Liver (tissue), 9 donors: ENCODE measurements around the gene CCNI2. TPM values are rescaled to one million over a fixed set of nuclear protein-coding genes. Genes with fewer than 3 reads are reported as not detected.

Experiments used
- DNase-seq: peaks from one replicate; pipeline ENCODE4 v3.0.0-alpha.2; 2017; ENCODE audit warnings: low spot score
- H3K27ac ChIP-seq, 2 donors: one replicate each; pipeline ENCODE4 v1.7.0; 2013; ENCODE audit warnings: inconsistent platforms in 2 of 2, low read length in 2 of 2, control low read depth in 1 of 2, low read depth in 1 of 2, mild to moderate bottlenecking in 1 of 2
- H3K27me3 ChIP-seq, 4 donors: one replicate each; pipeline versions ENCODE4 v1.6.1 to v1.7.0; 2013; ENCODE audit warnings: low read length in 3 of 4, inconsistent platforms in 1 of 4, mild to moderate bottlenecking in 1 of 4, moderate library complexity in 1 of 4; ENCODE audit not compliant: control insufficient read depth in 4 of 4, insufficient read depth in 4 of 4
- H3K36me3 ChIP-seq, 4 donors: one replicate each; pipeline versions ENCODE4 v1.6.1 to v1.7.0; 2013; ENCODE audit warnings: low read length in 3 of 4, mild to moderate bottlenecking in 3 of 4, low read depth in 1 of 4, moderate library complexity in 1 of 4; ENCODE audit not compliant: control insufficient read depth in 4 of 4, insufficient read depth in 3 of 4
- H3K4me1 ChIP-seq, 4 donors: one replicate each; pipeline versions ENCODE4 v1.6.1 to v1.7.0; 2013; ENCODE audit warnings: low read length in 3 of 4, mild to moderate bottlenecking in 3 of 4, moderate library complexity in 1 of 4; ENCODE audit not compliant: control insufficient read depth in 4 of 4, insufficient read depth in 4 of 4
- H3K4me3 ChIP-seq, 3 donors: one replicate each; pipeline versions ENCODE4 v1.6.1 to v1.7.0; 2013; ENCODE audit warnings: low read length in 3 of 3, control low read depth in 1 of 3, low read depth in 1 of 3, mild to moderate bottlenecking in 1 of 3
- H3K9ac ChIP-seq, 2 donors: one replicate each; pipeline ENCODE4 v1.7.0; 2013; ENCODE audit warnings: low read length in 2 of 2, mild to moderate bottlenecking in 2 of 2, moderate library complexity in 2 of 2, control low read depth in 1 of 2, low read depth in 1 of 2
- H3K9me3 ChIP-seq, 4 donors: one replicate each; pipeline versions ENCODE4 v1.6.1 to v1.7.0; 2013; ENCODE audit warnings: low read length in 3 of 4; ENCODE audit not compliant: control insufficient read depth in 4 of 4
- CTCF ChIP-seq: fragments of 150-350 bp; IDR thresholded peaks from 2 replicates; pipeline ENCODE4 v1.5.1; 2017; ENCODE audit warnings: improper control_type of control experiment, low read depth, low read length; ENCODE audit not compliant: missing input control
- EGR1 ChIP-seq, 2 donors: IDR thresholded peaks; 2 replicates each; pipeline ENCODE4 v1.6.1; 2016 to 2018; ENCODE audit warnings: antibody characterized with exemption in 2 of 2, low read depth in 2 of 2
- FOXA1 ChIP-seq: IDR thresholded peaks from 2 replicates; pipeline ENCODE4 v1.6.1; 2016; ENCODE audit warnings: antibody characterized with exemption
- FOXA2 ChIP-seq: IDR thresholded peaks from 2 replicates; pipeline ENCODE4 v1.6.1; 2016; ENCODE audit warnings: antibody characterized with exemption
- GABPA ChIP-seq, 2 donors: IDR thresholded peaks in 1 of 2; conservative IDR thresholded peaks in 1 of 2; 2 replicates each; pipeline ENCODE4 v1.6.1; 2016; ENCODE audit warnings: antibody characterized with exemption in 2 of 2, mild to moderate bottlenecking in 1 of 2, moderate library complexity in 1 of 2
- HNF4A ChIP-seq, 2 donors: conservative IDR thresholded peaks; 2 replicates each; pipeline ENCODE4 v1.6.1; 2016; ENCODE audit warnings: antibody characterized with exemption in 2 of 2, mild to moderate bottlenecking in 2 of 2
- HNF4G ChIP-seq: IDR thresholded peaks from 2 replicates; pipeline ENCODE4 v1.6.1; 2016; ENCODE audit warnings: antibody characterized with exemption
- JUND ChIP-seq, 2 donors: IDR thresholded peaks; 2 replicates each; pipeline ENCODE4 v1.6.1; 2016; ENCODE audit warnings: antibody characterized with exemption in 2 of 2
- MAX ChIP-seq: IDR thresholded peaks from 2 replicates; pipeline ENCODE4 v1.6.1; 2016; ENCODE audit warnings: antibody characterized with exemption
- NR2F2 ChIP-seq: IDR thresholded peaks from 2 replicates; pipeline ENCODE4 v1.6.1; 2016; ENCODE audit warnings: antibody characterized with exemption
- RAD21 ChIP-seq, 2 donors: IDR thresholded peaks; 2 replicates each; pipeline ENCODE4 v1.6.1; 2016; ENCODE audit warnings: antibody characterized with exemption in 2 of 2, mild to moderate bottlenecking in 2 of 2
- REST ChIP-seq: IDR thresholded peaks from 2 replicates; pipeline ENCODE4 v1.6.1; 2016; ENCODE audit warnings: antibody characterized with exemption, mild to moderate bottlenecking
- RXRA ChIP-seq, 2 donors: IDR thresholded peaks; 2 replicates each; pipeline ENCODE4 v1.6.1; 2017 to 2018; ENCODE audit warnings: antibody characterized with exemption in 2 of 2, mild to moderate bottlenecking in 1 of 2
- SP1 ChIP-seq: IDR thresholded peaks from 2 replicates; pipeline ENCODE4 v1.6.1; 2018; ENCODE audit warnings: antibody characterized with exemption, mild to moderate bottlenecking
- TAF1 ChIP-seq: conservative IDR thresholded peaks from 2 replicates; pipeline ENCODE4 v1.6.1; 2016; ENCODE audit warnings: antibody characterized with exemption, mild to moderate bottlenecking
- YY1 ChIP-seq: IDR thresholded peaks from 2 replicates; pipeline ENCODE4 v1.6.1; 2016; ENCODE audit warnings: antibody characterized with exemption, mild to moderate bottlenecking
- ZBTB33 ChIP-seq: IDR thresholded peaks from 2 replicates; pipeline ENCODE4 v1.6.1; 2016; ENCODE audit warnings: antibody characterized with exemption
- WGBS: extraction: QIAGEN DNeasy Blood & Tissue Kit; methylation state at CpG from one replicate; pipeline ENCODE4 v1.1.7; 2013; 5-methylcytosine and 5-hydroxymethylcytosine counted together
- polyA plus RNA-seq, 2 donors: library from polyadenylated mRNA; stranded (reverse) in 1 of 2; unstranded in 1 of 2; fragments of 200-250 nt in 1 of 2; fragments of >200 nt in 1 of 2; fragmentation: Nextera tagmentation in 1 of 2; extraction: Ambion mirVana in 1 of 2; gene quantifications; one replicate each; pipeline versions ENCODE4 v1.2.1 to v1.2.3, GENCODE V29; 2013 to 2015
- total RNA-seq, 2 donors: library from RNA; depleted of rRNA; stranded (reverse); fragments of >200 nt; gene quantifications; one replicate each; pipeline ENCODE4 v1.2.3, GENCODE V29; 2014
- TF ChIP-seq, protein P1 (sequence below): IDR thresholded peaks from 2 replicates; pipeline ENCODE4 v1.6.1; 2016; ENCODE audit warnings: antibody characterized with exemption
- donor health status: healthy.
- donor health status: healthy.
- donor health status: healthy.
- donor health status: healthy.
- donor health status: healthy.

CCNI2 gene
- total and polyA plus RNA-seq, 4 donors = 0.02 to 0.57 (median 0.11) TPM

DNA sequence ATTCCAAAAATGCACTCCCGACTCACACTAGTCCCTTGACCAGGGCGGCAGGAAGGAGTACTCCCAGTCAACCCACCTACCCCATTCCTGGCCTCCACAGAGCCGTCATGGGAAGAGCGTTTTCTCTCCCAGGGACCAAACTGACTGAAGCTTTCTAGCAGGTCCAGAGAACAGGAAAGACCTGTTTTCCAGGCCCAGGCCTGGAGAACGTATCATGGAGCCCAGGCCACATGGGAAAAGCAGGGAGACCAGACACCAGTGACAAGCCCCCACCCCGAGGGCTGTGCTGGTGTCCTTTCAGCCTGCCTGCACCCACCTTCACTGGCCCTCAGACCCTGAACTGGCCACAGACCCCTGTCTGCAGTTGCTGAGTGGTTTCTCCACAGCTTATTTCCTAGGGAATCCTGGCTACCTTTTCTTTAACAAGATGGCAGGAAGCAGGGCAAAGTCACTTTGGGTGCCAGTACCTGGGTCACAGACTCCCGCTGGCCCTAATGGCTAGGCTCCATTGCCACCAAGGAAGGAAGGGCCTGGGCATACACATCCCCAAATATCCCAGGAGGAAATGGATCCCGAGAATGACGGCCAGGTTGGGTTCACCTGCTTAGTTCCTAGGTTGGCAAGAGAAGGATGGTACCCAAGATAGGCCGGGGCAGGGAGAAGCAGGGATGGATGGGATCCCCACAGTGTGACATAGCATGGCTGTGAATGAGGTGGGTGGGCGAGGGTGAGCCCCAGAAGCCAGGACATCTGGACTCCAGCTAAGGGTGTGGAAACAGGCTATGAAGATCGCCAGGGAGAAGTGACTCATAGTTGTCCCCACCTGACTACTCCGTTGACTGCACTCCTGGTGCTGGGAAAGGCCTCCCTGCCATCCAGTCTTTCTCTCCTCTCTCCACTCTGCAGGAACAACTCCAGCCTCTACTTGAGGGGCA lies 12.2 kb downstream of the CCNI2 start:
- H3K9ac ChIP-seq = no peak overlapping the region
- H3K27ac ChIP-seq = no peak overlapping the region
- H3K4me3 ChIP-seq = no peak overlapping the region
- H3K9me3 ChIP-seq = no peaks in the 10 kb centered on the region
- WGBS = 96% methylated on average over 13 of the region's 13 CpGs
- H3K36me3 ChIP-seq = peaks cover 0 to 39% (median 6%) of the 10 kb centered on the region in 4 donors
- no peaks in the 10 kb centered on the region for H3K27me3 ChIP-seq
- DNase-seq = no peak
- H3K4me1 ChIP-seq = no peaks in the 10 kb centered on the region
- no peak for TF ChIP-seq EGR1 (IDR thresholded peaks at IDR 0.05; ENCODE audit: low read depth in 2 of 2)
- TF ChIP-seq HNF4A (conservative IDR thresholded peaks at IDR 0.05) = no peak
- TF ChIP-seq GABPA (IDR thresholded peaks at IDR 0.05 in 1 of 2, conservative IDR thresholded peaks at IDR 0.05 in 1 of 2) = no peak
- TF ChIP-seq REST = no peak
- no peak for TF ChIP-seq MAX
- TF ChIP-seq ZBTB33 = no peak
- TF ChIP-seq JUND (IDR thresholded peaks at IDR 0.05) = no peak
- TF ChIP-seq FOXA2 = no peak
- TF ChIP-seq YY1 = no peak
- TF ChIP-seq FOXA1 = no peak
- no peak for TF ChIP-seq NR2F2
- no peak for TF ChIP-seq HNF4G
- TF ChIP-seq CTCF = no peak
- TF ChIP-seq RXRA (IDR thresholded peaks at IDR 0.05) = no peak
- no peak for TF ChIP-seq SP1
- TF ChIP-seq RAD21 (IDR thresholded peaks at IDR 0.05) = no peak
- TF ChIP-seq, protein P1, sequence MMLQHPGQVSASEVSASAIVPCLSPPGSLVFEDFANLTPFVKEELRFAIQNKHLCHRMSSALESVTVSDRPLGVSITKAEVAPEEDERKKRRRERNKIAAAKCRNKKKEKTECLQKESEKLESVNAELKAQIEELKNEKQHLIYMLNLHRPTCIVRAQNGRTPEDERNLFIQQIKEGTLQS = no peak
- no peak for TF ChIP-seq TAF1
